SH-SY5Y (cell line): ENCODE results near the gene SYNC.

ENCODE experiments used
- GATA2 ChIP-seq: IDR thresholded peaks from 2 replicates; pipeline ENCODE4 v1.6.1; 2011; ENCODE audit warnings: mild to moderate bottlenecking, low read depth, low read length
- GATA3 ChIP-seq: IDR thresholded peaks from 2 replicates; pipeline ENCODE4 v1.6.1; 2011; ENCODE audit warnings: low read depth, mild to moderate bottlenecking, low read length, moderate library complexity

DNA sequence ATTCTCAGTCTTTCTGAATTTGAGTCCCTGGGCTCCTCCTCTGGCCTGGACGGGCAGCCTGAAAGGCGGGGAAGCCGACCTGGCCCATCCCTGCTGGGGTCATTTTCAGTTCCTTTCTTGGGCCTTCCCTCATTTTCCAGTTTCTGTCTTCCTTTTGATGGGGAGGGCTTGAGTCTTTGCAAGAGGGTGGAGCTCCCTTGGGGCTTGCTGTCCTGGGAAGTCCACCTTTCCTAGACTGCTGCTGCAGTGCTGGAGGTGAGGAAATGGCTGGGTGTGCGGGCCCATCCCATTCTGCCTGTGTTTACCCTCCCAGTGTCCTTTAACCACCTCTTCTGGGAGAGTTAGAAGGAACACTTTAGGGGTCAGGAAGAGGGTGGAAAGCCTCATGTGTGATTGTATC lies 40.4 kb upstream of the SYNC start:
- TF ChIP-seq GATA2 = no peak
- TF ChIP-seq GATA3 = no peak
